Lung microvascular endothelial cell (primary cell): ENCODE data around the gene ARHGAP25. TPM values are rescaled to one million over a fixed set of nuclear protein-coding genes. Genes with fewer than 3 reads are reported as not detected.

Source experiments
- DNase-seq, 2 donors: peaks; one replicate each; pipeline versions ENCODE4 v3.0.0 to v3.0.0-alpha.2; 2010; ENCODE audit warnings: low read depth in 2 of 2
- total RNA-seq: library from RNA; depleted of rRNA; stranded (reverse); fragments of >200 nt; gene quantifications from 2 replicates; pipeline ENCODE4 v1.2.1, GENCODE V29; 2014

ARHGAP25 gene
- total RNA-seq, 1 donor from 2014 or later: 10.1 TPM

DNA sequence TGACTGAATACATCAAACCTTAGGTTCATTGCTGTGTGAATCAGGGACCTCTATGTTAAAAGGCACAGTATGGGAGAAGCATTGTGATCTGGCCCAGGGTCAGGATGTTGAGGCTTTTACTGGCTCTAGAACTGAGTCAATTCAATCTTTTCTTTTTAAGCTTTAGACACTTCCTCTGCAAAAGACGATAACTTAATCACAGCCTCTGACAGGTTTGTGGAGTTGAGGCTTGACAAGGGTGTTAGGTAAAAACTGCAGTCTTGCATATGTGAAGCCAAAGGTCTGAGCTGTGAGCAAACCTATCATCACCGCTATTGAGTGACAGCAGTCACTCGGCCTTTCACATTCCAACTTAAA lies 17.3 kb upstream of the ARHGAP25 start:
- DNase-seq: no peak

DNA sequence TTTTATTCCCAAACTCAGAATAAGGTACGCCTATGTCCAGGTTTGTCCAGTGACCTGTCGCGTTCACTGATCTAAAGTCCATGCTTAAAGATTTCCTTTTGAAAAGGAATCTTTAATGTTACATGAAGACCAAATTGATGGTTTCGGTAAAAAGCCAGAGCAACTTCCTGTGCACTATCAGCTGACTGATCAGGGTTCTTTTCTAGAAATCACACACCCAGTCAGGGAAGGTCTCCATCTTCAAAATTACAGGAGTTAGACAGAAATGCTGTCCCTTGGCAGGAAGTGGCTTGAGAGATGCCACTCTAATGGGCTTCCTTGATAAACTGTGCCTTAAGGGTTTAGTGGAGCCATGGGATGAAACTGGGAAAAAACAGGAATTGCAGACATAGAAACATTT lies 14.7 kb upstream of the ARHGAP25 start:
- no peak for DNase-seq

DNA sequence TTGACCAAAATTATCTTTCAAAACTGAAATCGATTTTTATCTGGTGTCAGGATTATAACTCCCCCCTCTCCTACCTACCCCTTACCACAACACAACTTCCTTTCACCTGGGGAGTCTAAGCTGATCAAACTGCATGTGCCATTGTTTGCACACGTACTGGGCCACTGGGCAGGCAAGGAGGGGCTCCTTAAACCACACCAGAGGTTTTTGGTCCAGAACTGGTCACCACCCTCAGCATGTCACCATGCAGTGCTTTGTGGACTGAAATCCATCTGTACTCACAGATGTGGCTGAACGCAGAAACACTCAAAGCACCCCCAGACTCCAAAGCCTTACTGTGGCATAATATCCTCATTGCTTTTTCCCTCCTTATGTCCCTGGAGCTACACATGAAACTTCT lies 13.9 kb upstream of the ARHGAP25 start:
- DNase-seq: no peak

DNA sequence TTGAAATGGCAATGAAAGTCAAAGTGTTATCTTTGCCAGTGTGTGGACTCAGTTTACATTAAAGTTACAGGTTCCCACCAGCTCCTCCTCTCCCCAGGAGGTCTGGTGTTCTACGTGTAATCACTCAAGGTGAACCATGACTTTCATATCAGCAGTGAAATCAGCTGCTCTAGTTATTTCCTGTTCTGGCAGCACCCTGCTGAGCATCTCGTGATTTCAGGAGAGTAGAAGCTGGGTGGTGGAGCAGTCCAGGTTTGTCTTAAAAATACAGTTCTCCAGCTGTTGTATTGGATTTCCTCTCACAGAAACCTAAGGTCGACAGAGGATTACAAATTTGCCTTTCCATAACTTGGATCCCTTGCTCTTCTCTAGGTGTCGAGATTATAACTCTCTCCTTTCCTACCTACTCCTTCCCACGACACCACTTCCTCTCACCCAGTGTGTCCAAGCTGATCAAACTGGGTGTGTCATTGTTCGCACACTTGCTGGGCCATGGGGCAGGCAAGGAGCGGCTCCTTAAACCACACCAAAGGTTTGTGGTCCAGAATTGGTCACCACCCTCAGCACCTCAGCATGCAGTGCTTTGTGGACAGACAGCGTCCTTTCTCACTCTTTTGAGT lies 13.0 kb upstream of the ARHGAP25 start:
- no peak for DNase-seq

DNA sequence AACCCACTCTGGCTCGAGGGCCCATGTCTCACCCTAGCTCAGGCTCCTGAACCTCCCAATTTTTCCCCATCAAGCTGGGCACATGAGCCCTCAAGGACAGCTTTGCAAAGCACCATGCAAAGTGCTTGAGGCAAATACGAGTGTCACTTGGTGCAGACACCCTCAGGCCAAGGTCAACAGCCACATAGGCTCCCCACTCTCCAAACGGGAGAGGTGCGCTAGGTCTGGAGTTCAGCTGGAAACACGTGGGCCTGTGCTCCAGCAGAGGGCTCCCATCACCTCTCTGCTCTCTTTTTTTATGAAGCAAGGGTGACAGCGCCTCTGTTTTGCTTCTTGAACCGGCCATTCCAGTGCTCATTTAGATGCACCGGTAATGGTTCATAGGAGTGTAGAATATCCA lies 11.9 kb upstream of the ARHGAP25 start:
- DNase-seq: peak in 1 of 2 donors; percentile 21

DNA sequence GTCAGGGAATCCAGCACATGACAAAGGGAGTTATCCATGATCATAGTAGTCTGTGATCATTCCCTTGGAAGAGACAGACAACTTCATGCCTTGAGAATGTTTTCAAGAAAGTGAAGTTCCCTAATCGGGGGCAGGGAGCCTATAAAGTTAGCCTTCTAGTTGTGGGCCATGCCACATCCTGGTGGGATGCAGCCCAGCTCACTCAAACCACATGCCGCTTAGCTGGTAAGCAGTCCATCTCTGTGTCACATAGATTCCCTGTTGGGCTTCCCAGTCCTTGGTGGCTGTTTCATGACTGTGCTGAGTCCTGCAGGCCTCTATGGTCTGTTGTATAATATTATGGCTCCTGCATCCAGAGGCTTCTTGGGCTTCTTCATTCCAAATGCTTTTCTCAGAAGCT lies 11.4 kb upstream of the ARHGAP25 start:
- no peak for DNase-seq

DNA sequence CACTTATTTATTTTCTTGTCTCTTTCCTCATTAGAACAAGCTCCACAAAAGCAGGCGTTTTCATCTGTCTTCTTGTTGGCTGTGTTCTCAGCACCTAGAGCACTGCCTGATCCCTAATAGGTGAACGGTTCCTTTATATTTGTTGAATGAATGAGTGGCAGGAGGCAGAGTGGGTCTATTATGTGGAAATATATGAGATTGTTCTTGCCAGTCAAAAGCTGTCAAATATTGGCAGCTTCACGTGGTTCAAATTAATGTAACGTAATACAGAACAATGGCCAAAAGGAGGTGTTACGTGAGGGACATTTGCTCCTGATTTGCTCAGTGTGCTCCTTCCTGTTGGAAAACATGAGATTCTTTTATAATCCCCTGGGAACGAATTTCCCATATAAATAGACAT lies 8.5 kb upstream of the ARHGAP25 start:
- peak in 1 of 2 donors; percentile 5 for DNase-seq

DNA sequence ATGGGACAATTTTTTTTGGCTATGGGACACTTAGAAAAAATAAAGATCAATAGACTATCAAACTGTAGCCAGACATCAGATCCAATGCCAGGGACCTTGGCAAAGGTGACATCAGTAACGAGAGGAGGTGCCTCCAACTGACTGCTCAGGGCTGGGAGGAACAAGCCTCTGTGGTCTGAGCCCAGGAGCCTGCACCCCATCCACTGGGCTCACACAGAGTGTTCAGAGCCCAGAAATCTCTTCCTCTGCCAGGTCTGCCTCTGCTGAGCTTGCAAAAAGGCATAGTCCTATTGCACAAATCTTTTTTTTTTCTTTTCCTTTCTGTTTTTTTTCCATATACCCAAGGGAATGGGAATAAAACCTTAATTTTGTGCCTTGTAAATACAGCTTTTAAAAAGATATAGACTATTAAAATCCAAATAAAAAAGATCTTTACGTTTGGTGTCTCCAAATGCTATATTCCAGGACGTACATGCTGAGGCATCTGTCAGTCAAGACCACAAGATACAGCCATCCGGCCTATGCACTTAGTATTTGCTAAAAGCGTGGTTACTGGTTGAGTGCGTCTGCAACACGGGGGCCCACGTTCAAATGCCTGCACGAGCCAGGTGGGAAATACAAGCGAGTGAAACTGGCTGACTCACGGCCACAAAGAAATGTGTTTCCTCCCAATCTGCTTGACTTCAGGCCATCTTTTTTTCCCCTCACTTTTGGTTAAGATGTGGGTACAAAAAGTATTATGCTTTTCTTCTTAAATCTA lies 7.8 kb upstream of the ARHGAP25 start:
- no peak for DNase-seq

DNA sequence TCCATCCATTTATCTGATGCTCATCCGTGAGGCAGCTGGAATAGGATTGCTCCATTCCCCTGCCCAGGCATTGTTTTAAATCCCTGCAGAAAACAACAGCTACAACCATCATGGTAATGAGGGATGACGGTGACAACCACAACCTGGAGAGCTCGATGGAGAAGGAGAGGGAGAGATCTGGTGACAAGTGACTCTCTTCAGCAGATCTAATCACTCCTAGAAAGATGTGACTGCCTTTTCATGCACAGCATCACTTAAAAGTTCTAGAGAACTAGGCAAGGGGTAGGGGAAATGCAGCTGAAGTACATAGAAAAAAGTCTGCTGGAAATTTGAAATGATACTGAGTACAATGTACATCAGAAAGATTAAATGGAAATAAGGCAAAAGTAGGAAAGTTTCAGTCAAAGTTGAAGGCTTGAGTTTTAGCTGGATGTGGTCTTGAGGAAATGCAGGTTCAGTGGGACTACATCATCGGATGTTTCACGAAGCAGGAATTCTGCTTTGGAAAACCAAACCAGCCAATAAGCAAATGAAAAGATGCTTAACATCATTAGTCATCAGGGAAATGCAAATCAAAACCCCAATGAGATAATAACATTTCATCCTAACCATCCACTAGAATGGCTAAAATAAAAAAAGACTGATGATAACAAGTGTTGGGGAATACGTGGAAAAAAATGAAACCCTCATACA lies 6.8 kb upstream of the ARHGAP25 start:
- DNase-seq: peak in 1 of 2 donors; percentile 20

DNA sequence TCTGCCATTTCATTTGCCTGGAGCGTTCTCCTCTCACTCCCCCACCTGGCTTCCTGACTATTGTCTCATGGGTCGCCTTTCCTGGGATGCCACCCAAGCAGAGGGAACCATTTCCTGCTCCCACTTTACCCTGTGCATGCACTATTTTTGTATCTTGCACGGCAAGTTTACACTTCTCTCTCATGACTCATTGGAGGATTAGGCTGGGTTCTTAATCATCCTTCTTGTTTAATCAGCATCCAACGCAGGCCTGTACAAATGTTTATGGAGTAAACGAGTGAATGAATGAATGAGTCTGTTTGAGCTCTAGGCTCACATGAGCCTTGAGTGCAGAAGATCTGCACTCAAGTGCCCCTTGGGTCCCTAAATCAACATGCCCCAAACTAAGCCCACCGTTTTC lies 3.8 kb upstream of the ARHGAP25 start:
- DNase-seq: peak in 1 of 2 donors; percentile 50

DNA sequence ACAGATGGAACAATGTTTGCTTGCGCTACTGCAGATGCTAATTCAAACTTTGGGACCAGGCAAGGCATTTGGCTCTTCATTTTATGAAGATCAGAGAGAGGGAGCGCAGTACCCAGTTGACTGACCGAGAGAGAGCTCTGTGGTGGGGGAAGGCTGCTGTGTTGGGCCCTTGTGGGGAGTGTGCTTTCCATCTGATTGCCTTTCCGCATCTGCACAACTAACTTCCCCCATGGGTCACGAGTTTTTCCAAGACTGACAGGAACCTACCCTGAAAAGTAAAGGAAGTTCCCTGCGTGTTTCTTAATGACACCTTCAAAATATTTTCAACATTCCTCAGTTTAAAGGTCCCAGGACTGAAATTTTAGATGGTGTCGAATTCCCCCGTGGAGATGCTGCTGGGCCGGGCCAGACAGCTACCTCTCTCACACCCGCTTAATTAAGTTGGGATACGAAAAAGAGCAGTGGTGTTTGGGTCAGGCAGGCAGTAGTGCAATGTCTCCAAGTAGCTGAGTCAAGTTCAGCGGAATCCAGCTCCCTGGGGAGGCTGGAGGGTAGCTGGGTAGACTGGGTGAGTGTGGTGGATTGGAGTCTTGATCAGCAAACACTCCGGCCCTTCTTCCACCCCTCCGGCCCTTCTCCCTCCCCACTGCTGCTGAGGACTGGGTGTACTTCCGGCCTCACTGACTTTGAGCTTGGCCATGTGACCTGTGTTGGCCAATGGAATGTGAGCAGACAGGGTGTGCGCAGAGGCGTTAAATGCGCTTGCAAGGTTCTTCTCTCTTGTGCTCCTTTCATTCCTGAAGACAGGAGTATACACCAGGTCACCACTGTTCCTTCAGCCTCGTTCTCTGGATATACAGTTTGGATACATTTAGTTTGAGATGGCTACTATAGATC lies 2.3 kb upstream of the ARHGAP25 start:
- DNase-seq: no peak

DNA sequence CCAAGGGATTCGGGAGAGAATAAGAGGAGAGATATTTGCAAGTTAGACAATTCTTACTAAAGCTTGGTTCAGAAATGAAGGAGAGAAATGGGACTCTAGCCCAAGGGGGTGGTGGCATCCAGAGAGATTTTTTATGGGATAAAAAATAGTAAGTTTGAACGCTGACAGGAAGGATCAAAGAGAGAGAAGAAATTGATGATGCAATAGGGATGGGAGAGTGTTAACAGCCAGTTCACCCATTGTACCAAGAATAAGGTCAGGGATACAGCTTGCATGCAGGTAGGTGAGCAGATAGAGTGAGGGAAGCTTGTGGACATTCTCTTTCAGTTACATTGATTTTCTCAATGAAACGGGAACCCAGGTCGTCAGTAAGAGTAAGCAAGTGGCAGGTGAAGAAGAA lies 1.2 kb upstream of the ARHGAP25 start:
- DNase-seq: no peak

DNA sequence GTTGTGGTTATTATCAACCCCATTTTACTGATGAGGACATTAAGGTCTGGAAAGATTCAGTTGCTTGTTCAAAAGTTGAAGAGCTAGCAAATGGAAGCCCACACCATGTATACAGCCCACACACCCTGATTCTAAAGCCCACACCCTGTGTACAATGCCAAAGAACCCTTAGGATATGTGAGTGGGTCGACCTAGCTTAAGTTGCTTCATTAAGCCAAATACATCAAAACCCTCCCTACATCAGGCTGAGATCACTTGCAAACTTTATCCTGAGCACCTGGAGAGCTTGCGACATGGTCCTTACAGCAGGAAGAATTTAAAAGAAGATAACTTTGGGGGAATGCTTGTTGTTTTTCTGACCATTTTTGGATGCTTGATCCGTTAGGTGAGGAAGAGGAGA lies 435 bp upstream of the ARHGAP25 start:
- no peak for DNase-seq

DNA sequence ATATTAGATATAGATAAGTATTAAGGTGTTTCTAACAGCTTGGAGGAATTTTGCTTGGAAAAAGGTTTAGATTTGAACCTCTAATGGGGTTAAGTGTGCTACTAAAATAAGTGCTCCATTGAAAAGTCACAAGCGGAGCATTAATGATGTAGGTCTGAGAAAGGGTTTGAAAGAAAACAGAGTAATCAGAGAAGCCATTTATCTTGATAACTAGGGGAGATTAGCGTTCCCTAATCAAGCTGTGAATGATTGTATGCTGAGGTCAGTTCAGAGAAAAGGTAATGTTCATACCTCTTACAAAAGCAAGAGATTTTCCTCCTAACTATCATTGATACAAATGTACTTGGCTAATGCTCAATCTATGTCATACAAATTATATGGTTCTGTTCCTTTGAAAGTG lies 1.5 kb downstream of the ARHGAP25 start:
- DNase-seq: no peak

DNA sequence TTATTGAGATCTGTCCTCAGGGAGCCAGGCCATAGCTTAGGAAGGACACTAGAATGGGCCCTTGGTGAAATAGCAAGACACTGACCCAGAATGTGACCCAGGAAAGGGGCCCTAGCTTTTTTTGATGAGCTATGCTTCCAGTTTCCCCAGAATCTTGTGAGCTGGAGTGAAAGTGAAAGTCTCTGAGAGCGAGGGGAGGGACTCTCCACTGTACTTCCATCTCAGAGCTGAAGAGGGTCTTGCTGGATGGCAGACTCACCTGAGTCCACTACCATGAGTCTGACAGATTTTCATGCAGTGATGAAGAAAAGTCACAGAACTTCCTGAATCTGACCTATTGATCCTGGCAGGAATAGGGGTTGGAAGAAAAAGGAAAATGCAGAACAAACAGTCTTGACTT lies 3.1 kb downstream of the ARHGAP25 start:
- DNase-seq: peak in 1 of 2 donors; percentile 42

DNA sequence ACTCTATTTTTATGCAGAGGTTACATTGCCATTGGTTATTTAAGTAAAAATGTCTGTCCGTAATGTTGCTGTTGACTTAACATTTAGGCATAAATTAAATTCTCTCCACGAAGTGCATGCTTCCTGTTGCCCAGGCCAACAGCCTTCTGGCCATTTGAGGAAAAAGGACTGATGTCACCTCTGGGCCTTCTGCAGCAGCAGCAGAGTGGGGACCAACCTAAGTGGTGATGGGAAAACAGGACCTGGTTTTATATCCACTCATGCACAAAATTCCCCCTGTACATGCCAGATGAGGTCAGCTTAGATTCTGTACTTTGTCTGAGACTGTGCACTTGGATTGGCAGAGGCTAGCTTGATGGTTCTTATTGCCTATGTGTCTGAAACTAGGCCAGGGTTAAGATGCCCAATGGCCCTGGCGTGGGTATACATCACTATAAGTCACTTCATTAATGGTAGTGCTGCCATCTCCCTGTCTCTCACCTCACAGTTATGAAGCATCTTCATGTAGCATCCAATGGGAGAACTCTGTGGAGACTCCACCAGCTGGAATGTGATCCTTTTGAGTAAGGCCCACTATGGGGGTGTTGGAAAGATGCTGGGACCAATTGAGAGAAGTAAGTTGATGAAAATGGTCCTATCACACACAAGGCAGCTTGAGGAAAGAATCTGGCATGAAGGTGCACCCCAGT lies 4.4 kb downstream of the ARHGAP25 start:
- no peak for DNase-seq

DNA sequence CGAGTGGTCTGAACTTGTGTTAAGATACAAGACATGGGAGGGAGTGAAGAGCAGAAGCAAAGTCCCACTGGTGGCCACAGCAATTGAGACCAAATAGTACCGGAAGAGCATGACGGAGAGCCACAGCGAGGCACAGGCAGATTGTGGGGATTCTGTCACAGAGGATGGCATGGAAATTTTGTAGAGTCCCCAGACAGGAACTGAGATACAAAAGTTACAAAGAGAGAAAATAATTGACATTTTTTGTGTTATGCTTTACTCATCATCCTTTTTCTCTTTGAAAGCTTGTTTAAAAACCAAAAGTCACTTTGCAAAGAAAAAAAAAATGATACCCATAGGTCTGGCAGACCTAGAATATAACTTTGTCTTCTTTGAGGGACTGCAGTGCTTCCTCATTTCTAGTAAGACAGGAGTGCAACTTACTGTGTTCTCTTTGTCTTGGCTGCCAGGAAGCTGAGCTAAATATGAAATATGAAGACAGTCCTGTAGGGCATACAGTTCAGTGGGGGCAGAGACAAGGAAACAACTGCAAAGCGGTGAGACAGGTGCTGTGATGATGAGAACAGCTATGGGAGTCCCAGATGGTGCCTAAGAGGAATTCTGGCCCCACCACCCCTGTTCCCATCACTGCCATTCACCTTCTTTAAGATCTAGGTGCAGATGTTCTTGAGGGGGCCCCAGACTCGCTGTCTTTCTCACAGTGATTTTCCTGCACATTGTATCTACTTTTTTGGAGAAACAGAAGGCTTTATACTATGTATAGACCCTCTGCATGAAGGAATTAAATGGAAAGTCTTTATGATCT lies 5.2 kb downstream of the ARHGAP25 start:
- DNase-seq: no peak

DNA sequence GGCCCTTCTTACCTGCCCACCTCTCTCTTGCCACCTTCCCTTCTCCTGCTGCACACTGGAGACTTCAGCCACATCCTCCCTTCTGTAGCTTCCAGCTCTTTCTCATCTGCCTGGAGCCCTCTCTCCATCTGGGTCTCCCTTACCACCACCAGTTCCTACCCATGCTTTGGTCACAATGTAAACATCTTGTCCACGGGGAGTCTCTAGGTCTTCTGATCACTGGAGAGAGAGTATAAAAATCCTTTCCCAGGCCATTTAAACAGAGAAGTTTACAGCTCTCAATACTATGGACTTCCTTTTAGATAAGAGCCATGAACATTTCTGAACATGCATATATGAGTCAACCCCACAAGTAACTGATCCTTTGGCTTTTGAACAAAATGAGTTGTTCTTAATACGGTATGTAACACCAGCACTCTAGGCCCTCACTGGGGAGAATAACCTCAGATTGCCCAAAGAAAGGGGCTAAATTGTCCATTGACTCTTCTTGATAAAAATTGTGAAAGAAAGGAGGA lies 5.8 kb downstream of the ARHGAP25 start:
- DNase-seq: peak in 1 of 2 donors; percentile 18

DNA sequence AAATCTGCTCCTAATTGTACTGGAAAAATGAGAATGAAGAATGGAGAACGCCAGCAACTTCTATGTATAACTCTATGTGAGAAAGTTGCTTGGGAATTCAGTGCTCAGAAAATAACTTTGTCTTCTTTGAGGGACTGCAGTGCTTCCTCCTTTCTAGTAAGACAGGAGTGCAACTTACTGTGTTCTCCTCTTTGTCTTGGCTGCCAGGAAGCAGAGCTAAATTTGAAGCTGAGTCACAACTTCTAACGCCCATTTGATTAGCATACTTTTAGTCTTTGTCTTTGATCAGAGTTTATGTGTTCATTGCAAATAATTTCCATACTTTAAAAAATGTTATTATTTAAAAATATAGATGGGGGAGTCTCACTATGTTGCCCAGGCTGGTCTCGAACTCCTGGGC lies 6.6 kb downstream of the ARHGAP25 start:
- peak in 1 of 2 donors; percentile 40 for DNase-seq

DNA sequence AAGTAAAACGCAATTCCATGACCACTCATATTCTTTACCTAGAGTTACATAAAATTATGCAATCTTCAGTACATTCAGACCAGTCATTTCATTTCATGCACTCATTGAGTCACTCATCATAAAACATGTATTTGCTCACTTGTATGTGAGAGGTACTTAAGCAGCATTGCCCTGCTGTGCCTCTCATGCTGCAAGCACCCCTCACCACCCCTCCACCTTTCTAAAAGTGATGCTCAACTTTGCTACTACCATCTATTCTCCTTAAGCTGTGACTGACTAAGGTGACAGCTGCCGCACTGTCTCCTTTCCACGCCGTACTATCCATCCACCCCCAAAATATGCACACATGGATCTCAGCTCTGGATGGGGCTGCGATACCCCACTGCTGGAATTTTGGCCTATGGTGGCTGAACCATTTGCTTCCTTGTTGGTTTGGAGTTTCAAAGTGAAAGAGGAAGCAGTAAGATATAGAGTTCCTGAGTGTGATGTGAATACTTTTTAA lies 7.2 kb downstream of the ARHGAP25 start:
- no peak for DNase-seq
